CD4-positive, alpha-beta T cell treated with Interleukin-2 at 100 ng/mL for 4 hours (primary cell): ENCODE results near the gene BUB1B.
"Not testable (repeated sequence)": the region's sequence is repeated elsewhere in the genome, so short reads cannot be mapped to it uniquely, and the experiment has no call there.

Experiments used
- DNase-seq: peaks from one replicate; pipeline ENCODE4 v3.0.0-alpha.2; 2020; ENCODE audit warnings: low spot score

The BUB1B gene

GRCh38 chr15:40160689-40161688 is at the start of gene BUB1B:
Gene BUB1B, plus strand, starts transcription at chr15:40161069. Its CDS starts 152 bp downstream, at chr15:40161221.
- peak; percentile 95 for DNase-seq

GRCh38 chr15:40111888-40112287 is 49.0 kb upstream of the BUB1B start:
- no peak for DNase-seq

- DNase-seq = no peak
Measured at GRCh38 chr15:40112789-40113188, 48.1 kb upstream of the BUB1B start.

- no peak for DNase-seq
Measured at GRCh38 chr15:40114218-40114617, 46.7 kb upstream of the BUB1B start.

GRCh38 chr15:40115106-40115505 is 45.8 kb upstream of the BUB1B start:
- not testable (repeated sequence) for DNase-seq

- no peak for DNase-seq
Measured at GRCh38 chr15:40115670-40116093, 45.2 kb upstream of the BUB1B start.

- no peak for DNase-seq
Measured at GRCh38 chr15:40118473-40118872, 42.4 kb upstream of the BUB1B start.

- DNase-seq = no peak
Measured at GRCh38 chr15:40121911-40122638, 38.8 kb upstream of the BUB1B start.

- not testable (repeated sequence) for DNase-seq
Measured at GRCh38 chr15:40122989-40123388, 37.9 kb upstream of the BUB1B start.

GRCh38 chr15:40123863-40124262 is 37.0 kb upstream of the BUB1B start:
- not testable (repeated sequence) for DNase-seq

GRCh38 chr15:40124333-40124732 is 36.5 kb upstream of the BUB1B start:
- not testable (repeated sequence) for DNase-seq

GRCh38 chr15:40124807-40125285 is 36.0 kb upstream of the BUB1B start:
- DNase-seq = not testable (repeated sequence)

GRCh38 chr15:40125950-40126349 is 34.9 kb upstream of the BUB1B start:
- DNase-seq = no peak

- DNase-seq = no peak
Measured at GRCh38 chr15:40128766-40129660, 31.9 kb upstream of the BUB1B start.

- DNase-seq = no peak
Measured at GRCh38 chr15:40130118-40130517, 30.8 kb upstream of the BUB1B start.

- DNase-seq = no peak
Measured at GRCh38 chr15:40130799-40131502, 29.9 kb upstream of the BUB1B start.

- DNase-seq = no peak
Measured at GRCh38 chr15:40133544-40133943, 27.3 kb upstream of the BUB1B start.

- DNase-seq = no peak
Measured at GRCh38 chr15:40134885-40135284, 26.0 kb upstream of the BUB1B start.

- not testable (repeated sequence) for DNase-seq
Measured at GRCh38 chr15:40135846-40136450, 24.9 kb upstream of the BUB1B start.

GRCh38 chr15:40136470-40137302 is 24.2 kb upstream of the BUB1B start:
- DNase-seq = no peak
